ENCODE measurements around the gene ZNF236. TPM values are rescaled to one million over a fixed set of nuclear protein-coding genes. Genes with fewer than 3 reads are reported as not detected.

Gene ZNF236
- total and polyA plus RNA-seq, 2 of the 8 experiments (the other 6 are each of a cell fraction or from before 2014, with no cell fraction given), result 6.7 to 14.5 TPM

GRCh38 chr18:76819411-76820136 lies 2.8 kb upstream of the ZNF236 start (continued):
- TF ChIP-seq, protein P1, sequence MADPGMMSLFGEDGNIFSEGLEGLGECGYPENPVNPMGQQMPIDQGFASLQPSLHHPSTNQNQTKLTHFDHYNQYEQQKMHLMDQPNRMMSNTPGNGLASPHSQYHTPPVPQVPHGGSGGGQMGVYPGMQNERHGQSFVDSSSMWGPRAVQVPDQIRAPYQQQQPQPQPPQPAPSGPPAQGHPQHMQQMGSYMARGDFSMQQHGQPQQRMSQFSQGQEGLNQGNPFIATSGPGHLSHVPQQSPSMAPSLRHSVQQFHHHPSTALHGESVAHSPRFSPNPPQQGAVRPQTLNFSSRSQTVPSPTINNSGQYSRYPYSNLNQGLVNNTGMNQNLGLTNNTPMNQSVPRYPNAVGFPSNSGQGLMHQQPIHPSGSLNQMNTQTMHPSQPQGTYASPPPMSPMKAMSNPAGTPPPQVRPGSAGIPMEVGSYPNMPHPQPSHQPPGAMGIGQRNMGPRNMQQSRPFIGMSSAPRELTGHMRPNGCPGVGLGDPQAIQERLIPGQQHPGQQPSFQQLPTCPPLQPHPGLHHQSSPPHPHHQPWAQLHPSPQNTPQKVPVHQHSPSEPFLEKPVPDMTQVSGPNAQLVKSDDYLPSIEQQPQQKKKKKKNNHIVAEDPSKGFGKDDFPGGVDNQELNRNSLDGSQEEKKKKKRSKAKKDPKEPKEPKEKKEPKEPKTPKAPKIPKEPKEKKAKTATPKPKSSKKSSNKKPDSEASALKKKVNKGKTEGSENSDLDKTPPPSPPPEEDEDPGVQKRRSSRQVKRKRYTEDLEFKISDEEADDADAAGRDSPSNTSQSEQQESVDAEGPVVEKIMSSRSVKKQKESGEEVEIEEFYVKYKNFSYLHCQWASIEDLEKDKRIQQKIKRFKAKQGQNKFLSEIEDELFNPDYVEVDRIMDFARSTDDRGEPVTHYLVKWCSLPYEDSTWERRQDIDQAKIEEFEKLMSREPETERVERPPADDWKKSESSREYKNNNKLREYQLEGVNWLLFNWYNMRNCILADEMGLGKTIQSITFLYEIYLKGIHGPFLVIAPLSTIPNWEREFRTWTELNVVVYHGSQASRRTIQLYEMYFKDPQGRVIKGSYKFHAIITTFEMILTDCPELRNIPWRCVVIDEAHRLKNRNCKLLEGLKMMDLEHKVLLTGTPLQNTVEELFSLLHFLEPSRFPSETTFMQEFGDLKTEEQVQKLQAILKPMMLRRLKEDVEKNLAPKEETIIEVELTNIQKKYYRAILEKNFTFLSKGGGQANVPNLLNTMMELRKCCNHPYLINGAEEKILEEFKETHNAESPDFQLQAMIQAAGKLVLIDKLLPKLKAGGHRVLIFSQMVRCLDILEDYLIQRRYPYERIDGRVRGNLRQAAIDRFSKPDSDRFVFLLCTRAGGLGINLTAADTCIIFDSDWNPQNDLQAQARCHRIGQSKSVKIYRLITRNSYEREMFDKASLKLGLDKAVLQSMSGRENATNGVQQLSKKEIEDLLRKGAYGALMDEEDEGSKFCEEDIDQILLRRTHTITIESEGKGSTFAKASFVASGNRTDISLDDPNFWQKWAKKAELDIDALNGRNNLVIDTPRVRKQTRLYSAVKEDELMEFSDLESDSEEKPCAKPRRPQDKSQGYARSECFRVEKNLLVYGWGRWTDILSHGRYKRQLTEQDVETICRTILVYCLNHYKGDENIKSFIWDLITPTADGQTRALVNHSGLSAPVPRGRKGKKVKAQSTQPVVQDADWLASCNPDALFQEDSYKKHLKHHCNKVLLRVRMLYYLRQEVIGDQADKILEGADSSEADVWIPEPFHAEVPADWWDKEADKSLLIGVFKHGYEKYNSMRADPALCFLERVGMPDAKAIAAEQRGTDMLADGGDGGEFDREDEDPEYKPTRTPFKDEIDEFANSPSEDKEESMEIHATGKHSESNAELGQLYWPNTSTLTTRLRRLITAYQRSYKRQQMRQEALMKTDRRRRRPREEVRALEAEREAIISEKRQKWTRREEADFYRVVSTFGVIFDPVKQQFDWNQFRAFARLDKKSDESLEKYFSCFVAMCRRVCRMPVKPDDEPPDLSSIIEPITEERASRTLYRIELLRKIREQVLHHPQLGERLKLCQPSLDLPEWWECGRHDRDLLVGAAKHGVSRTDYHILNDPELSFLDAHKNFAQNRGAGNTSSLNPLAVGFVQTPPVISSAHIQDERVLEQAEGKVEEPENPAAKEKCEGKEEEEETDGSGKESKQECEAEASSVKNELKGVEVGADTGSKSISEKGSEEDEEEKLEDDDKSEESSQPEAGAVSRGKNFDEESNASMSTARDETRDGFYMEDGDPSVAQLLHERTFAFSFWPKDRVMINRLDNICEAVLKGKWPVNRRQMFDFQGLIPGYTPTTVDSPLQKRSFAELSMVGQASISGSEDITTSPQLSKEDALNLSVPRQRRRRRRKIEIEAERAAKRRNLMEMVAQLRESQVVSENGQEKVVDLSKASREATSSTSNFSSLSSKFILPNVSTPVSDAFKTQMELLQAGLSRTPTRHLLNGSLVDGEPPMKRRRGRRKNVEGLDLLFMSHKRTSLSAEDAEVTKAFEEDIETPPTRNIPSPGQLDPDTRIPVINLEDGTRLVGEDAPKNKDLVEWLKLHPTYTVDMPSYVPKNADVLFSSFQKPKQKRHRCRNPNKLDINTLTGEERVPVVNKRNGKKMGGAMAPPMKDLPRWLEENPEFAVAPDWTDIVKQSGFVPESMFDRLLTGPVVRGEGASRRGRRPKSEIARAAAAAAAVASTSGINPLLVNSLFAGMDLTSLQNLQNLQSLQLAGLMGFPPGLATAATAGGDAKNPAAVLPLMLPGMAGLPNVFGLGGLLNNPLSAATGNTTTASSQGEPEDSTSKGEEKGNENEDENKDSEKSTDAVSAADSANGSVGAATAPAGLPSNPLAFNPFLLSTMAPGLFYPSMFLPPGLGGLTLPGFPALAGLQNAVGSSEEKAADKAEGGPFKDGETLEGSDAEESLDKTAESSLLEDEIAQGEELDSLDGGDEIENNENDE (IDR thresholded peaks at IDR 0.05; ENCODE audit: insufficient replicate concordance, low read length), result no peak
- no peak for TF ChIP-seq CHD1 (IDR thresholded peaks at IDR 0.05; ENCODE audit: low read depth, low read length)

All from H1 (cell line).